DMS53 (cell line): Measurements from ENCODE around the gene HTRA3.

Experiments
- DNase-seq: peaks from one replicate; lab custom pipeline; 2025; lab: John Stamatoyannopoulos, UW

The HTRA3 gene

DNA sequence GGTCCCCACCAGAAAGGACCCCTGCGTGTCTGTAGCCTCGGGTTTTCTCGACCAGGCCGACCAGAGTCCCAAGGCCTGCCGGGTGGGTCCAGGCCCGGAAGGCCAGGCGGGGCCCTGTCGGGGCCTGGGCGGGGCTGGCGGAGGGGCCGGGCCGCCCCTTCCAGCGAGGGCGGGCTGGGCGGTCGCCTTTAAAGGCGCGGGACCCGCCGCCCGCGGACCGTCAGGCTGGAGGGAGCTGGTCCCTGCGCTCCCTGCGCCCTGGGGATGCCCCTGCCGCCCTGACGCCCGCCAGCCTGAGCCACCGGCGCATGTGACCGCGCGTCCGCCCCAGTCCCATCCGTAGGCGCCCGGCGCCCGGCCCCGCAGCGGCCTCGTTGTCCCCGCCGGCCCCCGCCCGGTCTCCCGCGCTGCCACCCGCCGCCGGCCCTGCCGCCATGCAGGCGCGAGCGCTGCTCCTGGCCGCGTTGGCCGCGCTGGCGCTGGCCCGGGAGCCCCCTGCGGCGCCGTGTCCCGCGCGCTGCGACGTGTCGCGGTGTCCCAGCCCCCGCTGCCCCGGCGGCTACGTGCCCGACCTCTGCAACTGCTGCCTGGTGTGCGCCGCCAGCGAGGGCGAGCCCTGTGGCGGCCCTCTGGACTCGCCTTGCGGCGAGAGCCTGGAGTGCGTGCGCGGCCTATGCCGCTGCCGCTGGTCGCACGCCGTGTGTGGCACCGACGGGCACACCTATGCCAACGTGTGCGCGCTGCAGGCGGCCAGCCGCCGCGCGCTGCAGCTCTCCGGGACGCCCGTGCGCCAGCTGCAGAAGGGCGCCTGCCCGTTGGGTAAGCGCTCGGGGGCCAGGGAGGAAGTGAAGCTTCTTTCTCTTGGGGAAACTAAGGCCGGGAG, at the start of gene HTRA3:
Gene HTRA3 (plus strand): TSS at position 220 of the 883 bp plus-strand sequence. CDS start 215 bp downstream, at position 435.
- DNase-seq: peak; percentile 63

DNA sequence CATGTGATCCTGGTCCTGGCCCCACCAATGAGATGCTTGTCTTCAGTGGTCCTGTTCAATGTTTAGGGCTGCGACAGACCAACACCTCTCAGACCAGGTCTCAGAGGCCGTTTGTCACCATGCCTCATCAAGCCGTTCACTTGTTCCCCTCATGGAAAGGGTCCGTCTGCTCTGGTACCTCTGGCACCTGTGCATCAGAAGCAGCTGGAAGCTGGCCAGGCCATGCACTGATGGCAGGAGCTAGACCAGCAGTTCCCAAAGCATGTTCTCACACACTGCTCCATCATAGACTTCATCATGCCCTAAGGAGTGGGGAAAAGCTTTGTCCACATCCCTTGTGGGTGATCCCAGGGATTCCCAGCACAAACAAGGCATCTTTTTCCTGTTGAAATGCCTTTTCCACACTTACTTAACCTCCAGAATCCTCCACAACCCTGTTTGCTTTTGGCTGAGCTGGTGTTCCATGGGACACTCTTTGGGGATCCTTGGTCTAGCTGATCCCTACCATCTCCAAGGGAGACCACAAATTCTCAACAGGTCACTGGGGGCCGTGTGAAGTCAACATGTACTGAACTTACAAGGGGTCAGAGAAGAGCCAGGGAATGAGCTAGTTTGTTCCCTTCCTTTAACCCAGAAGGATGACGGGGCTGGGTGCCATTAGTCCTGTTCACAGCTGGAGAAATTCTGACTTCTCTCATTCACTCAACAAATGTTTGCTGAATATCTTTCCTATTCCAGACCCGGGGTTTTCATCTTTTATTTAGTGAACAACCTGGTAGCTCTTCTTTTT, 48.7 kb upstream of the HTRA3 start:
- DNase-seq: no peak

DNA sequence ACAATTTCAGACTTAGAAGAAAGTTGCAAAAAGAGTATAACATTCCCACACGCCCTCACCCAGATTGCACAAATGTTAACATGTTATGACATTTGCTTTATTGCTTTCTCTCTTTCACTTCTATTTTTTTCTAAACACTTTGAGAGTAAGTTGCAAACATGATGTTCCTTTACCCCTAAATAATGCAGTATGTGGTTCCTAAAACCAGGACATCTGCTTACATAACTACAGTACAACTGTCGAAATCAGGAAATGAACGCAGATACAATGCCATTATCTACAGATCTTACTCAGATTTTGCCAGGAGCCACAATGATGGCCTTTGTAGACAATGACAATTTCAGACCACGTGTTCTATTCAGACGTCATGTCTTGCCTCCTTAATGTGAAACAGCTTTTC, 48.1 kb upstream of the HTRA3 start:
- DNase-seq: no peak

DNA sequence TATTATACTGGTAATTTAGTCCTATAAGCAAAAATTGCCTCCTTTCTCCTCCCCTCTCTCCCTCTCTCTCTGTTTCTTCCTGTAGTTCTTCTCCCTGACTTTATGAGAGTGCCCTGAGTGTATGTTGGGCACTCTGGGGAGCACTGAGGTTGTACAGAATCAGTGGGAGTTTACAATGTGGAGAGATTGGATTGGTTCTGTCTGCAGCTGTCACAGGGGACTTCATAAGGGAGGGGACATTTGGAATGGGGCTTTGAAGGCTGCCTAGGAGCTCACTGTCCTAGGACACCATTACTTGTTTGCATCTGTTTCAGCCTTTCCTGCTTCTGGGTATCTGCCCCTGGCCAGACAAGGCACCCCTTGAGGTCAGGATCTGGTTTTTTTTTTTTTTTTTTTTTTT, 47.6 kb upstream of the HTRA3 start:
- DNase-seq: no peak

DNA sequence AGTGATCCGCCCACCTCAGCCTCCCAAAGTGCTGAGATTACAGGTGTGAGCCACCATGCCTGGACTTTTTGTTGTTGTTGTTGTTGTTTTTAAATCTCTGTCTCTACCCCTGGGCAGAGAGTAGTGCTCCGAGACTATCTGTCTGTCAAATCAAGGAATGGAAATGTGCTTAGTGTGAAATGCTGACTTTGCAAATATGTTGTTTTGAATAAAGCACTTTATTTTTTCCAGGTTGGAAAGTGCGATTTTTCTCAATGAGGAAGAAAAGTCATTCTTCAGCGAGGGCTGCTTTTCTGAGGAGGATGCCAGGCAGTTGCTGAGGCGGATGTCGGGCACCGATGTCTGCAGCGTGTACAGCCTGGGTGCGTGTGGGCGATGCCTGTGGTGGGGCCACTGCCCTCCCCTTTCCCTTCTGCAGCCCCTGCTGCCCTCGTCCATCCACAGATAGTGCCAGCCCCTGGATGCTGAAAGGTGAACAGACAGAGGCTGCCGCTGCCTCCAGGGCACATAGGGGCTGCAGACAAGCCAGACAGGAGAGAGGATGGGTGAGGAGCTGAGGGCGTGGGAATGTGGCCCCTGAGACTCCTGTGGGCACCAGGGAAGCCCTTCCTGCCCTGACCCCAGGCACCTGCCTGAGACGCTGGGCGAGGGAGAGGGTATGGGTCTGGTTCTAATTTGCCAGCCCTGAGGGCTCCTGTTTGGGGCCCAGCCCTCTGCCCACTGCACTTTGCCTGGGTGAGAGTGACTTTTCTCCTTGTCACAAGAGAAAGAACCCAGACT, 46.8 kb upstream of the HTRA3 start:
- no peak for DNase-seq

DNA sequence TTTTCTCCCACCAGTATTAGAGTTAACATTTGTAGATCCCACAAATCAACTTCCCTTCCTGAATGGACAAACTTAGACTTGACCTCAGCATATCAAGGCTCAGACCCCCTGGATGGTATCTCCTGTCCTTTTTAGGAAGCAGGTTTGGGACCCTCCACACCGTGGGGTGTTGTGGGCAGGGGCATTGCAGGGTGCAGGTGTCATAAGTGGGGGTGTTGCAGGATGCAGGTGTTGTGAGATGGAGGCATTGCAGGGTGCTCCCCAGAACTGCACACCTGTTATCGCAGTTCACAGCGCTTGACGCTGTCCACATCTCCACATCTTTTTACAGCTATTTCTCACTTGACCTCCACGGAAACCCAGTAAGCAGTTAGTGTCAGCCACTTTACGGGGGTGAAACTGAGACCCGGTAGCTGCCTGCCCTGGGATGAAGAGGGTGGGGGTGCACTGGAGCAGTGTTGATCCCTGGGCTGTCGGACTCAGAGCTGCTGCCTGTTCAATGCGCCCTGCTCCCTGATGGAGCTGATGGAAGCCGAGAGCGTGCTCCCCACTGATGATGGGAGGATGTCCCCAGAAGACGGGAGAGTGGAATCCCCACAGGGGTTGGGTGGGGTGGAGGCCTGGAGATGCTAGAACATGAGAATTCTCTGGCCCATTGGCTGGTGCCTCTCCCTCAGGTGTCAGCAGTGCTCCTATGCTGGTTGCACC, 45.1 kb upstream of the HTRA3 start:
- no peak for DNase-seq

DNA sequence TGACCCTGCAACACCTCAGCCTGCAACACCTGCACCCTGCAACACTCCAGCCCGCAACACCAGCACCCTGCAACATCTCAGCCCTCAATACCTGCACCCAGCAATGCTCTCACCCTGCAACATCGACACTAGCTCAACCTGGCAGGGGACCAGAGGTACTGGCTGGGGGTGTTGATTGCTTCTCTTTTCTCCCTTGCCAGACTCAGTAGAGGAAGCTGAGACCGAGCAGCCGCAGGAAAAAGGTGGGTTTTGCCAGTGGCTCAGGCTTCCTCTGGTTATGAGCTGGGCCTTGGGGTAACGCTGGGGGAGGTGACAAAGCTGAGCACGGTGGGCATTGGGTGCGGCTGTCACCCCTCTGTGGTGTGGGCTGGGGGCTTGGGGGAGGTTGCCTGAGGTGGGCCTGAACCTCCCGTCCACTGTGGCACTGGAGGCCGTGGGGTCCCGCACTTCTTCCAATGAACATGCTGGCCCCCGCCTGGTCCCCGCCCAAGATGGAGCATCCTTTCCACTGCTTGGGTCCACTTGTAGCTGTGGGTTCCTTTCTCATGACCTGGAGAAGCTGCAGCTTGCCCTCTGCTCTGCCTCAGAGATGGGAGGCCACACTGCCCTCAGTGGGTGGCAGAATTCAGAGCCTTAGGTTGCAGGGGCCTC, 44.5 kb upstream of the HTRA3 start:
- DNase-seq: no peak

DNA sequence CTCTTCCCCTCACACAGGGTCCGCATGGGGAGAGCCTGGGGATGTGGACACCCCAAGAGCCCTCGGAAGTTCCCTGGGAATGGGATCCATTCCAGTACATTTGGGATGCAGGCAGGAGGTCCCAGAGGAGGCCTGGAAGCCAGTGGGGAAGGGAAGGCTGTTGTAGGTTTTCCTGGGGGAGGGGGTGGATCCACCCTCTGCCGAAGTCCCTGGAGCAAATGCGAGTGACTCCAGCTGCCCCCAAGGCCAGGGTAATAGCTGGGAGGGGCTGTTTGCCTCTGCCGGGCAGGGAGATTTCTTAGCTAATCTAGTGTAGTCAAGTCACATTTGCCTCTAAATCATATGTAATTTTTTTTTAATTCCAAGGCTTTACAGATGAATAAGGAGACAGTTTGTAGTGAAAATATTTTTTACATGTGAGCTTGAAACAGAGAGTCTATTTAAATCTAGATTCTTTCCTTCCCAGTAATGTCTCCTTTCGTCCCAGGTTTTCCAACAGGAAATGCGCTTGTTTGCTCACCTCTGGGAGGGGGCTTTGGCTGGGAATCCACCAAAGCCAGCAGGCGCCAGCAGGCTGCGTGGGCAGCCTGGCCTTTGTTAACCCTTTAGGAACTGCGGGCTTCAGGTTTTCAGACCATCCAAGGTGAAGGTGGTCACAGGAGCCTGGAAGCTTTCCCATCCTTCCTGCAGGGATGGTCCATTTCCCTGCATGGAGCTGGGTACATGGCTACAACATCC, 43.7 kb upstream of the HTRA3 start:
- DNase-seq: no peak

DNA sequence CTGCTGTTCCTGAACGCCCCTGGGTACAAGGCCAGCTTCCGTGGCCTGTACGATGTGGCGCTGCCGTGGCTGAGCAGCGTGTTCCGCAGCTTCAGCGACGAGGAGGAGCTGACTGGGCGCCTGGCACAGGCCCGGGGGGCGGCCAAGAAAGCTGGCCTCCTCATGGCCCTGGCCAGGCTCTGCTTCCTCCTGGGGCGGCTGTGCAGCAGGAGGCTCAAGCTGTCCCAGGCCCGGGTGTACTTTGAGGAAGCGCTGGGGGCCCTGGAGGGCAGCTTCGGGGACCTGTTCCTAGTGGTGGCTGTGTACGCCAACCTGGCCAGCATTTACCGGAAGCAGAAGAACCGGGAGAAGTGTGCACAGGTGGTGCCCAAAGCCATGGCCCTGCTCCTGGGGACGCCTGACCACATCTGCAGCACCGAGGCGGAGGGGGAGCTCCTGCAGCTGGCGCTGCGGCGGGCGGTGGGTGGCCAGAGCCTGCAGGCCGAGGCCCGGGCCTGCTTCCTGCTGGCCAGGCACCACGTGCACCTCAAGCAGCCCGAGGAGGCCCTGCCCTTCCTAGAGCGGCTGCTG, 42.3 kb upstream of the HTRA3 start:
- no peak for DNase-seq

DNA sequence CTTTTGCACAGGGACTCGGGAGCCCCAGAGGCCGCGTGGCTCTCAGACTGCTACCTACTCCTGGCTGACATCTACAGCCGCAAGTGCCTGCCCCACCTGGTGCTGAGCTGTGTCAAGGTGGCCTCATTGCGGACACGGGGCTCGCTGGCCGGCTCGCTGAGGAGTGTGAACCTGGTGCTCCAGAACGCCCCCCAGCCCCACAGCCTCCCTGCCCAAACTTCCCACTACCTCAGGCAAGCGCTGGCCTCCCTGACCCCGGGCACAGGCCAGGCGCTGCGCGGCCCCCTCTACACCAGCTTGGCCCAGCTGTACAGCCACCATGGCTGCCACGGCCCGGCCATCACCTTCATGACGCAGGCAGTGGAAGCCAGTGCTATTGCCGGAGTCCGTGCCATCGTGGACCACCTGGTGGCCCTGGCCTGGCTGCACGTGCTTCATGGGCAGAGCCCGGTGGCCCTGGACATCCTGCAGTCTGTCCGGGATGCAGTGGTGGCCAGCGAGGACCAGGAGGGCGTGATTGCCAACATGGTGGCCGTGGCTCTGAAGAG, 41.7 kb upstream of the HTRA3 start:
- no peak for DNase-seq

DNA sequence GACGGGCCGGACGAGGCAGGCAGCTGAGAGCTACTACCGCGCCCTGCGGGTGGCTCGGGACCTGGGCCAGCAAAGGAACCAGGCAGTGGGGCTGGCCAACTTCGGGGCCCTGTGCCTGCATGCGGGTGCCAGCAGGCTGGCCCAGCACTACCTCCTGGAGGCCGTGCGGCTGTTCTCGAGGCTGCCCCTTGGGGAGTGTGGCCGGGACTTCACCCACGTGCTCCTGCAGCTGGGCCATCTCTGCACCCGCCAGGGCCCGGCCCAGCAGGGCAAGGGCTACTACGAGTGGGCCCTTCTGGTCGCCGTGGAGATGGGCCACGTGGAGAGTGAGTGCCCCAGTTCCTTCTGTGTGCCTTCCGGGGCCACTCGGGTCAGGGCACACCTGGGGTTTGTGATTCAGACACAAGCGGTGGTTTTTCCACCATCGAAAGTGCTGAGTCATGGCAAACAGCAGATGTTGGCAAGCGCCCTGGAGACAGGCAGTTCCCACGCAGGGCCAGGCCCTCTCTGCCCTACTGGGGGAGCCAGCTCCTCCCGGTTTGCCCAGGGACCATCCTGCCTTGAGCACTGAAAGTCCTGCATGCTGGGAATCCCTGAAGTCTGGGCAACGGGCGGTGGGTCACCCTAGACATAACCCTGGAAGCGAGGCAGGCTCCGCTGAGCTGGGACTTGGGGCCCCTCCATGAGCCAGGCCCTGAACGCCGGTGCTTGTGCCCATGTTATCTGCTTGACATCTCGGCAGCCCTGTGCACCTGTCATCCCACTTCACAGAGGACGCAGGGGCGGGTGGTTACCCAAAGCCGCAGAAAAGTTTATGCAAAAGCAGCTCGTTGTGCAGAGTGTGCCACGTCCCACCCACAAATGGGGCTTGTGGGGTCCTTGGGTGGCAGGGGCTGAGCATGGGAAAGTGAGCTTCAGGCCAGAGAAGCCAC, 41.0 kb upstream of the HTRA3 start:
- peak; percentile 92 for DNase-seq

DNA sequence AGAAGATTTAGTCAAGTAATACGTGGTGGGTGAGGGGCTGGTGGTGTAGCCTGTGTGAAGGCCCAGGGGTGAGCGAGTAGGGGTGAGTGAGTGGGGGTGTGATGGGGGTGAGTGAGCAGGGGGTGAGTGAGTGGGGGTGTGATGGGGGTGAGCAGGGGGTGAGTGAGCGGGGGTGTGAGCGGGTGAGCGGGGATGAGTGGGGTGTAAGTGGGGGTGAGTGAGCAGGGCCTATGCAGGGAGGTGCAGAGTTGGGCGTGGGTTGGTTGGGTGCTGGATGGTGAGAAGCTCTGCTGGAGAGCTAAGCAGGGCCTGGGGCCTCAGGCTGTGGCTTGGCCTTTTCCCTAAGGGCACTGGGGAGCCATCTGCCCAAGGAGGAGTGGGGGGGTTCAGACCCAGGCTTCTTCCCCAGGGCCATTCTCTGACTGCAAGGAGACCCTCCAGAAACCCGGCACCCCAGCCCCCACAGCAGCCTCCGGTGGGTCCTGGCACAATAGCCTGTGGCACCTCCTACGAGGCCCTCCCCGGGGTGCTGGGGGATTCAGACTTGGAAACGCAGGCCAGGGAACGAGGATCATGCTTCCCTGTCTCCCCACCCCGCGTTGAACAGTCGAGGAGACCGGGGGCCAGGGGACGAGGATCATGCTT, 40.1 kb upstream of the HTRA3 start:
- no peak for DNase-seq

DNA sequence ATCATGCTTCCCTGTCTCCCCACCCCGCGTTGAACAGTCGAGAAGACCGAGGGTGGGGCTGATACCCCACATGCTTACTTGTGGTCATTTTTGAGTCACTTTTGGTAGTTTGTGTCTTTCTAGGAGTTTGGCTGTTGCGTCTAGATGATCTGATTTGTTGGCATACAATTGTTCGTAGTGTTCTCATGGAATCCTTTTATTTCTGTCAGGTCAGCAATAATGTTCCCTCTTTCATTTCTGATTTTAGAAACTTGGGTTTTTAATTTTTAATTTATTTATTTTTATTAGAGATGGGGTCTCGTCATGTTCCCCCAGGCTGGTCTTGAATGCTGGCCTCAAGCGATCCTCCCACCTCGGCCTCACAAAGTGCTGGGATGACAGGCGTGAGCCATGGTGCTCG, 39.5 kb upstream of the HTRA3 start:
- no peak for DNase-seq

DNA sequence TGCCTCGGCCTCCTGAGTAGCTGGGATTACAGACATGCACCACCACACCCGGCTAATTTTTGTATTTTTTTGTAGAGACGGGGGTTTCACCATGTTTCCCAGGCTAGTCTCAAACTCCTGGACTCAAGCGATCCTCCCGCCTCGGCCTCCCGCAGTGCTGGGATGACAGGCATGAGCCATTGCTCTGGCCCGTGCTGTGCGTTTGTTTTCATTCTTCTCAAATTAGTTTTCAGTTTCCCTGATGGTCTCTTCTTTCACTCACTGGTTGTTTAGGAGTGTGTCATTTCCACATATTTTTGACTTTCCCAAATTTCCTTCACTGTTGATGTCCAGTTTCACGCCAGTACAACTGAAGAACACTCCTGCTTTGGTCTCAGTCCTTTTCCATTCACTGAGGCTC, 38.7 kb upstream of the HTRA3 start:
- DNase-seq: no peak

DNA sequence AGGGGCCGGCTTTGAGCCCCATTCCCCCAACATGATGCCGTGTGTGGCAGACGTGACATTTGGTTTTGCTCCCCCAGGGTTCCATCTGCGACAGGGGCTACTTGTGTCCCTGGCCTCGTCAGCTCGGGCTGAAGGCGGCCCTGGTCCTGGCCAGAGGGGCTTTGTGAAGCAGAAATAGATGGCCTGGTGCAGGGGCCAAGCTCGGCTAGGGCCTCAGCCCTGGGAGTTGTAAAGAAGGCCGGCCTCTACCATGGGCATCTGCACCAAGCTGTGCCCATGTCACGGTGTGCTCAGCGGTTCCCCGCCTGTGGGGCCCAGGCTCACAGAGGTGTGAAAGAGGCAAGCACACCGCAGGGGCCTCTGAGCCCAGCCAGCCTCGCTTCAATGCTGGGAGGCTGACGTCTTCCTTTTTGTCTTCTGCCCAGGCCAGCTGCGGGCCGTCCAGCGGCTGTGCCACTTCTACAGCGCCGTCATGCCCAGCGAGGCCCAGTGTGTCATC, 38.0 kb upstream of the HTRA3 start:
- DNase-seq: no peak

DNA sequence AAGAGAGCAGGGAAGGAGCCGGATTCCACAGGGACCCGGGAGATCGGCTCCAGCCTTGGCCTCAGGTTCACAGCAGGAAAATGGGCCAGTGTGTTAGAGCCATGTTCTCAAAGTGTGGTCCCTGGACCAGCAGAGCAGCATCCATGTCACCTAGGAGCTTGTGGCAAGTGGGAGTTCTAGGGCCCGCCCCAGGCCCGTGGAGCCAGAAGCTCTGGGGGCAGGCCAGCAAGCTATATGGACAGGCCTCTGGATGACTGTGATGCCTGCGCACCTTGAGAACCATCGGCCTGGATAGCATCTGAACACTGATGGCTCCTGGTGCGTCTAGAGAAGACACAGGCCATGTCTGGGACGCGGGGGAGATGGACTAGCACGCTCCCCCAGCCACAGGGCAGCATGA, 36.8 kb upstream of the HTRA3 start:
- DNase-seq: no peak

DNA sequence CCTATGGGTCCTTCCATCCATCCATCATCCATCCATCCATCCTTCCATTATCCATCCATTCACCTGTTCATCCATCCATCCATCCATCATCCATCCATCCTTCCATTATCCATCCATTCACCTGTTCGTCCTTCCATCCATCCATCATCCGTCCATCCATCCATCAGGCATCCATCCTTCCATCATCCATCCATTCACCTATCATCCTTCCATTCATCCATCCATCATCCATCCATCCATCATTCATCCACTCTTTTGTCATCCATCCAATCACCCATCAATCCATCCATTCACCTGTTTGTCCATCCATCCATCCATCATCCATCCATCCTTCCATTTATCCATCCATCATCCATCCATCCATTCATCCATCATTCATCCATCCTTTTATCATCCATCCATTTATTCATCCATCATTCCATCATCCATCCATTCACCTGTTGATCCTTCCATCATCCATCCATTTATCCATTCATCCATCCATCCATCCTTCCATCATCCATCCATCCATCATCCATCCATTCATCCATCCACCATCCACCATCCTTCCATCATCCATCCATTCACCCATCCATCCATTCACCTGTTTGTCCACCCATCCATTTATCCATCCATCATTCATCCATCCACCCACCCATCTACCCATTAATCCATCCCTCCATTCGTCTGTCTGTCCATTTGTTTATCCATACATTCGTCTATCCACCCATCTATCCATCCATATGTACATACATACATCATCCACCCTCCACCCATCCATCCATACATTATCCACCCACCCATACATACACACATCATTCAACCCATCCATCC, 35.7 kb upstream of the HTRA3 start:
- no peak for DNase-seq
